Ammon's horn (tissue), 1 donor: ENCODE results near the gene ITGAL.

Source experiments
- DNase-seq: peaks from one replicate; pipeline ENCODE4 v3.0.0-alpha.2; 2016; ENCODE audit warnings: low spot score

ITGAL gene

DNA sequence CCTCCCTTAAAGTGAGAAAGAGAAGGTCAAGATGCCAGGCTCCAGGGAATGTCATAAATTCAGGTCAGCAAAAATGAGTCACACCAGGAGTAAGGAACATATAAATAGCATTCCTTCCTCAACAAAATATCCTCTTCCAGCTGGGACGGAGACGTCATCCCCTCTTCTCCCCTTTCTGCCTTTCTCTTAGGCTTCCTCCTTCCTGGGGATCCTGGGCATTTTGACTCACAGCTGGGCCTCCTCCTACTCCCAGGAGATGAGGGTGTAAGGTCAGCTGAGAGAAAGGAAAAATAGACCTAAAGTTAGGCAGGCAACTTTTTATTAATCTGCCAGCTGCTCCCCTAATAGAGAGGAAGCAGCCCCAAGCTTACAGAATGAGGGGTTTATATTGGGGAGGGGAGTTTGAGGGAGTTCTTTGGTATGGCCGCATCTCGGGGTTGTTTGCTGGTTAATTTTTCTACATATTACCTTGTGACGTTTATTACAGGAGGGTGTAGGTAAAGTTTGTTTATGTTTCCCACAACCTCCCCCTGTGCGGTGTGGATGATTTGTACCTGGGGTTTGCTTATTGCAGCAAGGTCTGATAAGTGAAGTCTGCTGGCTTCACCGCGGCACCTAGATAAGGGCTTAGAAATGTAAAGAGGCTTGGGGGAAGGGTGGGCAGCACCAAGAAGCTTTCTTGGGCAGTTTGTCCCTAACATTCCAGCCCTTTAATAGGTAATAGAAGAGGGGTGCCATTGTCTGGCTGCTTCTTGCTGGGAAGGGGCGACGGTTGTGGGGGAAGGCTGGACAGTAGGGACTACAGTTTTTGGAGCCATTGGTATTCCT is 69.2 kb downstream of the ITGAL start:
- DNase-seq, result no peak

DNA sequence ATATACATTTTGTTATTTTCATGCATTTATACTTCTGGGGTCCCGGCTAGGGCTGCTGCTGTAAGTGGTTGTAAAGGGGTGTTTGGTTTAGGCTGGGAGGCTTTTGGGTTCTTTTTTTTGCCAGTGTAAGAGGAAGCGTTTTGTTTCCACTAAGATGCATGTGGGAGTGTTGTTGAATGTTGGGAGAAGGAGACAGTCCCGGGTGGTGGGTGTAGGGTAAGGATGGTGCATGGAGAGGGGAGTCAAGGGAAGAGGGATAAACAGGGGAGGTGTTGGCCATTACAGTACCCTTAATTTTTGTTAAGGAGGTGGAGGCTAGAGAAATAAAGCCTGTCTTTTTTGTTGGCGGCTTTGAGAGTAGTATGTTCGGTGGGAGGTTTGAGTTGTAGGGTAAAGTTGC is 70.5 kb downstream of the ITGAL start:
- no peak for DNase-seq

DNA sequence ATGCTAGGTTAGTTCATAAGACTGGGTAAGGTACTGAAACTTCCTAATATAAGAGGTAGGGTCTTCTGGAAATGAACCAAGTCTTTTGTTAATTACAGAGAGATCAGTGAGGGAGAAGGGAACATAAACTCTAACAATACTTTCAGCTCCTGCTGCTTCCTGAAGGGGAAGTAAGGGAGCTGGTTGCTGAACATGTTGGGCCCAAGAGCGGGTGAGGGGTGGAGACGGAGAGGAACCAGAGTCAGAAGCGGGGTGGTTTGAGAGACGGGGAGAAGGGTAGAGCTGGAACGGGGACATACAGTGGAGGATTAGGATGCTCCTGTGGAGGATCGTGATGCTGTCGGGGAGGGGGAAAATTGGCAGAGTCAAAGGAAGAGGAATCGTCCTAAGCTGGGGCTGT is 73.6 kb downstream of the ITGAL start:
- no peak for DNase-seq

DNA sequence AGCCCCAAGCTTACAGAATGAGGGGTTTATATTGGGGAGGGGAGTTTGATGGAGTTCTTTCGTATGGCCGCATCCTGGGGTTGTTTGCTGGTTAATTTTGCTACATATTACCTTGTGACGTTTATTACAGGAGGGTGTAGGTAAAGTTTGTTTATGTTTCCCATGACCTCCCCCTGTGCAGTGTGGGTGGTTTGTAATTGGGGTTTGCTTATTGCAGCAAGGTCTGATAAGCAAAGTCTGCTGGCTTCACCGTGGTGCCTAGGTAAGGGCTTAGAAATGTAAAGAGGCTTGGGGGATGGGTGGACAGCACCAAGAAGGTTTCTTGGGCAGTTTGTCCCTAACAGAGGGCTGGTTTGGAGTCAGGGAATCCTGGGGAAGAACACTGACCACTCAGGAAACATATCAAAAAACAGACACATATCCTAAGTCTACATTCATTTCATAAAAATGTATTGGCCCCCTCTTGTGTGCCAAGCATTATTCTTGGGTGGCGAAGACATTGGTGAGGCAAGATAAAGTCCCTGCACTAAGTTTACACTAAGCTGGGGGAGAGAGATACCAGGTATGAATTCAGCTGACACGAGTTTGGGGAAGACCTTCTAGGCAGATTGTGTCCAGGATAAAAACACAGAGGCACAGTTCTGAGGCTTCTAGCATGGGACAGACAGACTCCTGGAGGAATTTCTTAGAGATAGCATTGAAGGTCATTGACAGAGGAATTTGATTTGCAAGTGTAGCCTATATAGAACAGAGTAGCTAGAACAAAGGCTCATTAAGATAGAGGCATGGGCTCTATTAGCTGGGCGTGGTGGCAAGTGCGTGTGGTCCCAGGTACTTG is 76.1 kb downstream of the ITGAL start:
- DNase-seq, result no peak

GRCh38 chr16:30551781-30552180 is 79.2 kb downstream of the ITGAL start:
- DNase-seq, result no peak

- no peak for DNase-seq
Observed at GRCh38 chr16:30552956-30553355, 80.4 kb downstream of the ITGAL start.

GRCh38 chr16:30553393-30553899 is 80.9 kb downstream of the ITGAL start:
- no peak for DNase-seq

DNA sequence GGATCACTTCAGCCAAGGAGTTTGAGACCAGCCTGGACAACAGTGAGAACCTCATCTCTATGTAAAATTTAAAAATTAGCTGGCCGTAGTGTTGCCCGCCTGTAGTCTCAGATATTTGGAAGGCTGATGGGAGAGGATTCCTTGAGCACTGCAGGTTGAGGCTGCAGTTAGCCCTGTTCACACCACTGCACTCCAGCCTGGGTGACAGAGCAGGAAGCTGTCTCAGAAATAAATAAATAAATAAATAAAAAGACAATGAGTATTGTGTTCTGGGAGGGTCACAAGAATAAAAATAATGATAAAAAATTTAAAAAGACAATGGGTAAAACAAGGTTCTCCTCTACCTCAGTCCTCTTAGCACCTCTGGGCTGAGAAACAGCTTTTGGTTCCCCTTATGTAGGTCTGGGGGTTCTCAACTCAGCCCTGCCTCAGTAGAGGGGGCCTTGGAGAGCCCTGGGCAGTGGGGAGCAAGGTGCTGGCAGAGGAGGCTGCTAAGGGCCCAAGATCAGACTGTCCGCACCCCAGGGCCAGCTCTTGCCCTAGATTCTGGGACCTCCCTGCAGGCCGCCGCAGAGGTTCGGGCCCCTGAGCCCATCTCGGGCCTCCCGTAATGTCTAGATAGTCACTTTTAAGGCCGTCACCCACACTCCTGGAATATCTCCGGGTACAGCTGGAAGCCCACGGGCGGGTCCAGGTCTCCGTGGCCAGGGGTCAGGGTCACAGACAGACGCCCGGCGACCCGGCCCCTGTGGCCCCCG is 82.2 kb downstream of the ITGAL start:
- no peak for DNase-seq

GRCh38 chr16:30555315-30556124 is 83.0 kb downstream of the ITGAL start:
- no peak for DNase-seq

DNA sequence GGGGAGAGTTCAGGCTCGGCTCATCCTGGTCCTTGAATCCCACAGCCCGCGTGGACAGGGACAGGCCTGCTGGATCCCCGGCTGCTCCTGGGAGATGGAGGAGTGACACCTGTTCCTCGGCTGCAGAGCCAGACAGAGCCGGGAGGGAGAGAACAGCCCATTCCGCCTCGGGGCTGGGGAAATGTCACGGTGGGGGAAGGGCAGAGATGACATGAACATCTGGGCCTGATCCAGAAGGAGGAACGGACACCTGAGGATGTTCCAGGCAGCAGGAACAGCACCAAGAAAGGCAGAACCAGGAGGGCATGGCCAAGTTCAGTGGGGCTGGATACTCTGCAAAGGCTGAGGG is 83.6 kb downstream of the ITGAL start:
- no peak for DNase-seq

DNA sequence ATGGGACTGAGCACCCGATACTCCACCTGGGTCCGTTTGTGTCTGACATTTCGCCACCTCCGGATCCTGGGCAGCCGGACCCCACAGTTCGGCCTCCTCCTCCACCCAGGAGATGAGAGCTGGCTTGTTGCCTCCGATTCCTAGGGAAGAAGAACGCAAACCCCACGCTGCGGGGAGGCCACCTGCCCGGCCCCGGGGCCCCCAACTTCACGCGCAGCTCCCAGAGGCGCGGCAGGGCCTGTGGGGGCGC is 85.1 kb downstream of the ITGAL start:
- DNase-seq, result peak; percentile 12

DNA sequence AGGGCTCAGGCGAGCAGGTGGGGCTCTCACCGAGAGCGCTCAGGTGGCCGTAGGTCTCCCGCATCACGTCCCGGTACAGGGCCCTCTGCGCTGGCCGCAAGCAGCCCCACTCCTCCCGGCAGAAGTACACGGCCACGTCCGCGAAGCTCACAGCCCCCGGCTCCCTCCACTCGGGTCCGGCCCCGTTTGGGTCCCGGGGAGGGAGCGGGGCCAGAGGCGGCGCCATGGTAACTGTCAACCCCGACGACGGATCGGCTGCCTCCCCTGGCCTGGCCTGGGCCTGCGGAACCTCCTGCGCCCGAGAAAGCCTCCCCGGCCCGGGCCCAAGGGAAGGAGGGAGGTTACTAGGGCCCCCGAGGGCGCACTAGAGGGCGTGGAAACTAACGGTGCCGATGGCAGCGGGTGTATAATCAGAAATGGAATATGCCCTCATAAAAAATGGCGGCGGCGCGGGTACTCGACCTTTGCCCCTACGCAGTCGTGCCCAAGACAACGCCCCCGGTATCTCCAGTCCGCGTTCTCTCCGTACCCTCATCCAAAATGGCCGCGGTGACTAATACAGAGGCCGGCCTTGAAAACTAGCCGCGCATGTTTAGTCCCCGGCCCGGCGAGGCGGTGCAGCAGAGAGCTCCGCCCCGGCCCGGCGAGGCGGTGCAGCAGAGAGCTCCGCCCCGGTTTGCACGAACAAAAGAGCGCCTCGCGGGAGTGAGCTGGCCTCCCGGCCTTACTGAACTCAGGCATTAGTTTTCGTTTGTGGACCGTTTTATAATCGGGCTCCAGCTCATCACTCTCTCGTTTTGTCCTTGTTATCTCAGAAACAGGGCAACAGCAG is 85.6 kb downstream of the ITGAL start, which contains the start of gene ZNF764:
ZNF764 (minus strand) TSS at position 418 of the 832 bp plus-strand sequence; CDS start at position 226, 192 bp downstream.
- peak; percentile 98 for DNase-seq

GRCh38 chr16:30558789-30559377 is 86.3 kb downstream of the ITGAL start:
- DNase-seq, result no peak

- no peak for DNase-seq
Observed at GRCh38 chr16:30559690-30560089, 87.1 kb downstream of the ITGAL start.

- DNase-seq, result no peak
Observed at GRCh38 chr16:30561089-30561816, 88.7 kb downstream of the ITGAL start.

GRCh38 chr16:30562021-30562420 is 89.5 kb downstream of the ITGAL start:
- DNase-seq, result no peak

DNA sequence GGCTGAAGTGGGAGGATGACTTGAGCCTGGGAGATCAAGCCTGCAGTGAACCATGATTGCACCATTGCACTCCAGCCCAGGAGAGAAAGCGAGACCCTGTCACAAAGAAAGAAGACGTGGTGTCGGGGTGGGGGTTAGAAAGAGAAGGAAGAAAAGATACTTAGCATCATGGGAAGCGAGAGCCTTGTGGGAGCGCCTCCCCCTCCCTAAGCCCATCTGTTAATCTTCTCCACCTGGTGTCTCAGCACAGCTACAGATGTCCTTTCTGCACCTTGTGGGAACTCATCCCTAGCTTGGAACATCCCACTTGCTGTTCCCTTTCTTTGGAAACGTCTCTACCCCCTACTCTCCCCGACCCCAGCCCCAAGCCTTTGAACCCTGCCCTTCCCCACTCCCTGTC is 93.0 kb downstream of the ITGAL start:
- peak; percentile 22 for DNase-seq

DNA sequence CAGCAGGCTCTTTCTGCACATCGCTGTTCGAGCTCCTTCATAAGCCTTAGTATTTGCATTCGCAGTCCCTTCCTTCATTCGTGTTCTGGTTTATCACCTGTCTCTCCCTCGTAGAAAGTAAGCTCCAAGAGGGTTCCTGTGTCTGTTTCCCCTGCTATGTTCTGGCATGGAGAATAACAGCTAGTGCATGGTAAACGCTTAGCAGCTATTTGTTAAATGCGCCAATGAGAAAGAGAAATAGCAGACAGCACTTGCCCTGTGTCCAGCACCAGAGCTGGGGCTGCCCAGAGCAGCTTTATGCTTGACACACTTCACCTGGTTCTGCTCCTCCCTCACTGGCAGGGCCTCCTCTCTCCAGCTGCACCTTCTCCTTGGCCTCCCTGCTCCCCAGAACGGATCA is 93.4 kb downstream of the ITGAL start:
- no peak for DNase-seq

DNA sequence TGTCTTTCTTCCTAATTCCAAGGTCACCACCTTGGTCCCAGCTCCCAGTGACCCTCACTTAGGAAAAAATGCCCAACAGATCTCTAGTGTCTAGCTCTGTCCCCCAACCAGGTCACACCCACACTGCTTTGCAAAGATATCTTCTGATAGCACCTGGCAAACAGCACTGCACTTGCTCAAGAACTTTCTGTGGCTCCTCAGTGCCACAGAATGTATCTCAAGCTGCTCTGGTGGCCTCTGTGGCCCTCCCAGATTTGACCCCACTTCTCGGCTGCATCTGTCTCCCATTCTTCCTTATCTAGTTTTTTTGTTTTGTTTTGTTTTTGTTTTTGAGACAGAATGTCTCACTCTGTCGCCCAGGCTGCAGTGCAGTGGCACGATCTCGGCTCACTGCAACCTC is 94.0 kb downstream of the ITGAL start:
- no peak for DNase-seq
